IPS DF 4.7 (cell line): ENCODE data around the gene DLG2.

ENCODE experiments used
- DNase-seq: peaks from one replicate; pipeline ENCODE4 v3.0.0-alpha.2; 2013; ENCODE audit warnings: low spot score; ENCODE audit errors: extremely low read depth

DLG2 gene

GRCh38 chr11:84036664-84037194, 1590.4 kb downstream of the DLG2 start:
- no peak for DNase-seq

- DNase-seq, result no peak
These were observed 1591.5 kb downstream of the DLG2 start for GRCh38 chr11:84035645-84036044.

- DNase-seq, result no peak
These were observed 1592.7 kb downstream of the DLG2 start for GRCh38 chr11:84034484-84034883.

DNA sequence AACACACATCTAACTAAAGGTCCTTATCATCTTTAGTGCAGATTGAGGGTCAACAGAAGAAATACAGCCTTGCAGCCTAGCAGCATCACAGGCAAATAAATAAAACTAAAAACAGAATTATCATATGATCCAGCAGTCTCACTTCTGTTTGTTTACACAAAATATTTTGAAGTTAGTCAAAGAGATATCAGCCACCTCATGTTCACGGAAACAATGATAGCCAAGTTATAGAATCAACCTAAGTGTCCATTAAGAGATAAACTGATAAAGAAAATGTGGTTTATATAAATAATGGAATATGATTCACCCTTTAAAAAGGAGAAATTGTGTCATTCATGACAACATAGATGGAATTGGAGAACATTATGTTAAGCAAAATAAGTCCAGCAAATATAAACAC, 1602.9 kb downstream of the DLG2 start:
- DNase-seq, result no peak

DNA sequence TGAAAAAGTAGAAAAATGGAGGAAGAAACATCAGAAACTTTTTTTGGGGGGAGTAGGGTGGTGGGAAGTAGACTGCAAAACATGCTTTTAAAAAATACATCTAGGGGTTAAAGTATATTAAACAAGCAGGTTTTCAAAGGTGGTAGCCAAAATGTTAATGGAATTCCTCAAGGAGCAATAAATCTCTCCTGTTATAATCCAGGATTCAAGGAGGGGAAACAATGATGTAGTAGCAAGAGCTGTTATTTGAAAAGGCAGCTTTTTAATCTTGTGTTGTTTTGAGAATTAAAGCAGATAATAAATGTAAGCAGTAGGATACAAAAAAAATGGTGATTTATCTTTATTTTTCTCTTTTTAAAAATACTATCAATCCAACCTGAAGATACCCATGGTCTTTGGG, 1604.4 kb downstream of the DLG2 start:
- DNase-seq, result no peak

DNA sequence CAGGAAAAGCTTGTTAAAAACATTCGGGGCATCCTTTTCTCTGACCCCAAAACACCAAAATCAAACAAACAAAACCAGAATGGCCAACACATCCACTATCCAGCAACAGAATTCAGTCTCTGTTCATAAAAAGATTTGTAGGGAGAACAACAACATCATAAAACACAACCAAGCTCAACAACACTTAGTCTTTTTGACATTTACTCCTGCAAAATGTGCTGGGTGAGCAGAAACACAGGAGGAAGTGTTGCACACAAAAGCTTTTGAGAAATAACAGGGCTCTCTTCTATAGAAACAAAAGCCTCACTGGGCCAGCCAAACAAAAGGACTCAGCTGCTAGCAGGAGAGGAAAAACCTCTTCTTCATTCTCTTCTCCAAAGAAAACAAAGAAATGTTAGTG, 1604.9 kb downstream of the DLG2 start:
- DNase-seq, result no peak

- DNase-seq, result no peak
These were observed 1605.9 kb downstream of the DLG2 start for GRCh38 chr11:84021291-84021690.

- no peak for DNase-seq
These were observed 1607.5 kb downstream of the DLG2 start for GRCh38 chr11:84019571-84020194.

DNA sequence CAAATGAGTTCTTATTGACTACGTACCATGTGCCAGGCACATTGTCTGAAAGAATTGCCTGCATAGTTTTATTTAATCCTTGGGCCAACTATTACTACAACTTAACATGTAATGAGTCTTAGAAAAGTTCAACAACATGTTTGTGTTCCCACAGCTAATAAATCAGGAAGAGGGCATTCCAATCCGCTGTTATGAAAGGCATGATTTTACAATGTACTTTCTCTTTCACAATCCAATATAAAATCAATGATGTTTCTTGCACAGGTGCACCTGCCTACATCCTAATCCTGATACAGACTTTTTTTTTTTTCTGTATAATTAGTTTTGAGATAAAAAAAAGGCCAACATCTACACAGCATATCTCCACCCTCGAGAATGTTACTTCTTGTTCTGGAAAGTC, 1612.6 kb downstream of the DLG2 start:
- no peak for DNase-seq

GRCh38 chr11:84012171-84012826, 1614.8 kb downstream of the DLG2 start:
- DNase-seq, result no peak

GRCh38 chr11:84003181-84003580, 1624.0 kb downstream of the DLG2 start:
- DNase-seq, result no peak

- no peak for DNase-seq
These were observed 1628.2 kb downstream of the DLG2 start for GRCh38 chr11:83998921-83999320.

DNA sequence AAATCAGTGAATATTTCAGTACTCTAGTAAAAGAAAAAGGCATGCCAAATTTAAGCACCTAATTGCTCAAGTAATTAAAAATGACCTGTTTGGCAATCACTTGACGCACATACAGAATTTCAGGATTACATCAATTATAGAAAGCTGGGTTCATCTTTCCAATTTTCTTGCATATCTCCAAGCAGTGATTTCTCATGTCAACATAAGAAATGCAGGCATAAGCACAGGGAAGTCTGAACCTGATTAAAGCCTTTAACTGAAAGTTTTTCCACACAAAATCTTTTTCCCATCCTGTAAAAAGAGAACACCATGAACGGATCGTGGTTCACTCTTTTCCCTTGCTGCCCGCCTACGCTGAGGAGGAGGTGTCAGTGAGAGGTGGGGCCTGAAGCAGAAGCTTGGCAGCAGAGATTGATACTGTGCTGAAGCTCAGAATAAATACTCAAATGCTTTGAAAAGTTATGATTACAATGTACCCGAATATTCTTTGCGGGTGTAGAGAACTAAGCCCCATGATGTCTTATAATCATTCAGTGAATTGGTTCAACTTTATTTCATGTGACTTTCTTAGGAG, 1636.9 kb downstream of the DLG2 start:
- no peak for DNase-seq

DNA sequence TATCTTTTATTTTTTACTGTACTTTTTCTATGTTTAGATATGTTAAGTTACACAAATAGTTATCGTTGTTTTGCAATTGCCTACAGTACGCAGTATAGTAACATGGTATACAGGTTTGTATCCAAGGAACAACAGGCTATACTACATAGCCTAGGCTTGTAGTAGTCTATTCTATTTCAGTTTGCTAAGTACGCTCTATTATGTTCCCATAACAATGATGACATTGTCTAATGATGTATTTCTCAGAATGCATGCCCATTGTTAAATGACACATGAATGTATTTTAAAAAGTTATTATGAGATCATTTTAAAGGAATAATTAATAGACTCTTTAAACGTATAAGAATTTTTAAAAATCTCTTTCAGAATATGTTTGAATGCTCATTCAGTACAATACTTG, 1644.3 kb downstream of the DLG2 start:
- DNase-seq, result no peak

GRCh38 chr11:83979593-83979992, 1647.6 kb downstream of the DLG2 start:
- DNase-seq, result no peak

DNA sequence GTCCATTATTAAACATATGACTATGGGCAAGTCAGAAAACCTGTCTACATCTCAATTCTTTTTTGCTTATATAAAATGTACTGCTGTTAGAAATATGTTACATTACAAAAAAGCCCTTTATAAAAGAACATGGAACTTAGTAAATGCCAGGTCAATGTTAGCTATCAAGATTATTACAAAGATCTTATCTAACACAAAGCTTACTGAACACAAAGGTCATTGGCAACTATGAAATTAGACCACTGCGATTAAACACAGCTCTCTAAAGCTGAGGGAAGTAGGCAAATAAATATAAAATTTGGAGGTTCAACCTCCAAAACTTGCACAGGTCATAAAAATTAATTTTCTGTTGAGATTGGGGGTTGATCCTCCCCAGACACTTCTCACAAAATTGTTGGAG, 1648.2 kb downstream of the DLG2 start:
- DNase-seq, result no peak

DNA sequence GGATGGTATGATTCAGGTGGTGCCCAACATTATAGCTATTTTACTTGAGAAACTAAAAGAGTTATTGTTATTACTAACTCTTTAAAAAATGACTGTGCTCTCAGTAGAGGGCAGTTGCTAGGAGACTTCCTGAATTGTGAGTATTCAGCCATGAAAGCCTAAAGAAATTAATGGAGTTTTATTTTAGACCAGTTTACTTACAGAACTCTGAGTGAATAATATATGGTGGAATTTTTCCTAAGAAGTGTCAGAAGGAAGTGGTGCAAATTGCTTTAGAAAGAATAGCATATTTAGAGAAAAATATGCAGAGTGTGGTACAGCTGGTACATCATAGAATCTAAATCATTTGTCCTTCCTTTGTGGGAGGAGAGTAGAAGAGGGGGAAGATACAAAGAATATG, 1651.1 kb downstream of the DLG2 start:
- no peak for DNase-seq

DNA sequence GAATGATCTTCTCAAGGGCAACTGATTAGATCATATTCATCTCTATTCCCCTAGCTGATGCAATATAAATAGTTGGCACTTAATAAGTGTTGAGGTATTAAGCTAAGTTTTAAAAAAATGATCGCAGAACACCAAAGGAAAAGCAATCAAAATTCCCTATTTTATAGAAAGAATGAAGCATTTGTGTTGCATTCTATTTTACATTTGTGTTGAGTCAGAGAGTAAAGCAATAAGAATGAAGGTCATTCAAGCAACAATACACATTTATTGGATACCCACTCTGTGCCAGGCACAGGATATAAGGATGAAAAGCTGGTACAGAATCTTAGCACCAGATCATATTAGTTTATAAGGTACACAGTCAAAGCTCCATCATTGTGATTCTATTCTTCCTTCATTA, 1654.6 kb downstream of the DLG2 start:
- DNase-seq, result no peak

DNA sequence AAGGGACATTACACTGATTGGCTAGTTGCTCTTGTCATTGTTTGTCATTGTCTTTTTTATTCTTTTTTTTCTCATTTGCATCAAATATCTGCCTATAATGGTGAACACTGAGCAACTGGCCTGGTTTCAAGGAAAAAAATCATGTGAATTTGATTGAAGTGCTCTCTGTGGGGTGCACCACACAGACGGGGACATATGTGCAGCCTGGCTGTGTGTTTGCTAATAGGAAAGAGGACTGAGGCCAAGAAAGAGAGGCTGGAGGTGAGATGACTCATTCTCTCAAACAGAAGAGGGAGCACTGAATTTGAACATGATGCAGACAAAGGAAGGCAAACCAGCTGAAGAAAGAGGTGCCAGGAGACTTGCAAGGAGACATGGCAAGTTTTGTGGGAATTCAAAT, 1656.1 kb downstream of the DLG2 start:
- no peak for DNase-seq

DNA sequence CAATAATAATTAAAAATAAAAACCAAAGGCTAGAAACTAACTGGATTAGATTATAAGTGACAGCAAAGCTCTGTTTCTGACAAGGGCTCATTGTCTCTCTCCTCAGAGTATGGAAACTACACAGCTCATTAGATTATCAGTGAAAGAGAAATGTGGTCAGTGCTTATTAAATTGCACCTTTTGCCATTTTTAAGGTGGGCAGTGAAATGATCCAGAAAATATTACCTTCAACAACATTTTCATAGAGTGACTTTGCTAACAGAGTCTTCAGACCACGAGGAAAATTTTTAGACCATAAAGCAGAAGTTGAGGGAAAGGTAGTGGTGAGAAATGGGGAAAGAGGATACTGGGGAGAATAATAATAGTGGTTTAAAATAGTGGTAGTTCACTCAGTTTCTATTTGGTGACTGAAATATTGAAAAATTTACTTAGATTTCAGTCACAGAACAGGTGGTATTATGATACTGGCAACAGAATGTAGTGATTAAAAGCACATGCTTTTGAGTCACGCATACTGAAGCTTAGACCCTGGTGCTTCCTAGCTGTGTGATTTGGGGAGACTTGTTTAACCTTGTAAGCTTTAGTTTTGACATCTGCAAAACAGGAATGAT, 1657.0 kb downstream of the DLG2 start:
- no peak for DNase-seq

DNA sequence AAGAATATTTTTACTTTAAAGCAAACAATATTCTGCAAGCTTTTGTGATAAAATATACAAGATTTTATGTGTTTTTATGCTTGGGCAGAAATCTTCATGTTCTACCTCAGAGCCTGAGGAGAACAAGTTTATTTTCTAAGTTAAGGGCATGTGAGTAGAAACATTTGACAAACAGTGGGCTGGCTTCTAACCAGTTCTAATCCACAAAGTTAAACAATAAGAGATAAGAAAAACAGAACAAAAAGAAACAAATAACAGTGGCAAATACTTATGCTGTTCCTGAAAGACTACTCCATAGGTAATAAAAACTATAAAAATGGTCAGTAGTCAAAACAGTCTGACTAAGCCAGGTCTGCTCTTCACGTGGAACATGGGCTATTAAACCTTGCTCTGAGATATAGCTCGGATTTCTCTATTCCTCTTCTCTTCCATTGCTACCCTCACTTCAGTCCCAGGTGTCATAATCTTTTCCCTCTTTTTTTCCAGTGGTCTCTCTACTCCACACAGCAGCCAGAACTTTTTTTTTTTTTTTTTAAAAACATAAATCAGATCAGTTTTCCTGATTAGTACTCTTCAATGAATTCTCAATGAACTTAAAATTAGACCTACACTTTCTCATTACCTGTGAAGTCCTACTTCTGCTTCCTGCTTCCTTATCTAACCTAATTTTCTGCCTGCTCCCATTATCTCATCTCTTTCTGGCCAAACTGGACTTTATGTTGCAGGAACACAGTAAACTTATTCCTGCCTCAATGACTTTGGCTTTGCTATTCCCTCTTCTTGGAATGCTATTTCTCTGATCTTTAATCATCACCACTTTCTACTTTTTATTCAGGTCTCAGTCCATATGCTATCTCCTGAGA, 1669.9 kb downstream of the DLG2 start:
- no peak for DNase-seq
